ENCODE measurements around the gene FERMT2. TPM values are rescaled to one million over a fixed set of nuclear protein-coding genes. Genes with fewer than 3 reads are reported as not detected.

Gene FERMT2
- total RNA-seq, 1 experiment from 2014 or later: 33.3 TPM

DNA sequence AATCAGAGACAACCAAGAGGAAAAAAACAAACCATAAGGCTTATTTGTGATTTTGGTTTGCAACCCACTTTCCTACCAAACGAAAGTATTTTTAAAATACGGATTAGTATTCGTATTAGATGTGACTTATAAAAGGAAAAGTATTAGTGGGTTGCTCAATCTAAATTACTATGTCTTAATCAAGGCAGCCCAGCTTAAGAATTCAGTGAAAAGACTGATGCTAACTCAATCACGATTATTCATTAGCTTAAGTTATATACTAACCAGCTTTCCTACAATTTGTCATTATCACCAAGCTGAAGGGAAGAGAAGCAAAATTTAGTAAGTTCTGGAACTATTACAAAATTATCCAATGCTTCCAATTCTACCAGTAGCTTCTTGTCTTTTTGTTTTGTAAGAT lies 62.7 kb downstream of the FERMT2 start:
- ATAC-seq (no peak), DNase-seq (ENCODE audit: low read depth, low spot score) (no peak)
- ChIA-PET CTCF (interaction anchor here (0.6 kb wide), 1 partner anchor 61 kb away, joined by 13 read pairs; no protein-coding TSS in a partner anchor), POLR2A (no interaction called here)
- intact Hi-C loops (cut with micrococcal nuclease; ENCODE audit: unreplicated experiment) (no loop called here), in situ Hi-C loops (cut with HindIII; ENCODE audit: low pct_unique_long_range_greater_than_20kb, low sequenced_read_pairs) (no loop called here)
- Histone ChIP-seq H3K4me1 (ENCODE audit: control insufficient read depth, insufficient read depth, low read length) (no peaks in the 10 kb centered on the region), H3K4me3 (ENCODE audit: low read depth in 2 of 2, low read length in 2 of 2) (no peak overlapping the region), H3K27me3 (ENCODE audit: control insufficient read depth, insufficient read depth, low read length) (no peaks in the 10 kb centered on the region), H3K9me3 (ENCODE audit: control insufficient read depth, insufficient read depth, low read depth, low read length) (no peaks in the 10 kb centered on the region), H3K27ac (ENCODE audit: low read length) (no peak overlapping the region), H3K36me3 (ENCODE audit: control insufficient read depth, insufficient read depth, low read length) (no peaks in the 10 kb centered on the region; the same call in 1 of the 2 replicates)
- TF ChIP-seq TCF7L2 (IDR thresholded peaks at IDR 0.05; ENCODE audit: low read depth, low read length) (no peak), SIN3A (IDR thresholded peaks at IDR 0.05; ENCODE audit: borderline replicate concordance, insufficient read depth, low read depth, low read length) (no peak), POLR2AphosphoS5 (IDR thresholded peaks at IDR 0.05; ENCODE audit: low read depth, low read length) (no peak)
- TF ChIP-seq, protein P1, sequence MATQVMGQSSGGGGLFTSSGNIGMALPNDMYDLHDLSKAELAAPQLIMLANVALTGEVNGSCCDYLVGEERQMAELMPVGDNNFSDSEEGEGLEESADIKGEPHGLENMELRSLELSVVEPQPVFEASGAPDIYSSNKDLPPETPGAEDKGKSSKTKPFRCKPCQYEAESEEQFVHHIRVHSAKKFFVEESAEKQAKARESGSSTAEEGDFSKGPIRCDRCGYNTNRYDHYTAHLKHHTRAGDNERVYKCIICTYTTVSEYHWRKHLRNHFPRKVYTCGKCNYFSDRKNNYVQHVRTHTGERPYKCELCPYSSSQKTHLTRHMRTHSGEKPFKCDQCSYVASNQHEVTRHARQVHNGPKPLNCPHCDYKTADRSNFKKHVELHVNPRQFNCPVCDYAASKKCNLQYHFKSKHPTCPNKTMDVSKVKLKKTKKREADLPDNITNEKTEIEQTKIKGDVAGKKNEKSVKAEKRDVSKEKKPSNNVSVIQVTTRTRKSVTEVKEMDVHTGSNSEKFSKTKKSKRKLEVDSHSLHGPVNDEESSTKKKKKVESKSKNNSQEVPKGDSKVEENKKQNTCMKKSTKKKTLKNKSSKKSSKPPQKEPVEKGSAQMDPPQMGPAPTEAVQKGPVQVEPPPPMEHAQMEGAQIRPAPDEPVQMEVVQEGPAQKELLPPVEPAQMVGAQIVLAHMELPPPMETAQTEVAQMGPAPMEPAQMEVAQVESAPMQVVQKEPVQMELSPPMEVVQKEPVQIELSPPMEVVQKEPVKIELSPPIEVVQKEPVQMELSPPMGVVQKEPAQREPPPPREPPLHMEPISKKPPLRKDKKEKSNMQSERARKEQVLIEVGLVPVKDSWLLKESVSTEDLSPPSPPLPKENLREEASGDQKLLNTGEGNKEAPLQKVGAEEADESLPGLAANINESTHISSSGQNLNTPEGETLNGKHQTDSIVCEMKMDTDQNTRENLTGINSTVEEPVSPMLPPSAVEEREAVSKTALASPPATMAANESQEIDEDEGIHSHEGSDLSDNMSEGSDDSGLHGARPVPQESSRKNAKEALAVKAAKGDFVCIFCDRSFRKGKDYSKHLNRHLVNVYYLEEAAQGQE (IDR thresholded peaks at IDR 0.05; ENCODE audit: insufficient read depth in 1 of 2, low read depth in 2 of 2, low read length in 1 of 2): no peak
- TF ChIP-seq, protein P2, sequence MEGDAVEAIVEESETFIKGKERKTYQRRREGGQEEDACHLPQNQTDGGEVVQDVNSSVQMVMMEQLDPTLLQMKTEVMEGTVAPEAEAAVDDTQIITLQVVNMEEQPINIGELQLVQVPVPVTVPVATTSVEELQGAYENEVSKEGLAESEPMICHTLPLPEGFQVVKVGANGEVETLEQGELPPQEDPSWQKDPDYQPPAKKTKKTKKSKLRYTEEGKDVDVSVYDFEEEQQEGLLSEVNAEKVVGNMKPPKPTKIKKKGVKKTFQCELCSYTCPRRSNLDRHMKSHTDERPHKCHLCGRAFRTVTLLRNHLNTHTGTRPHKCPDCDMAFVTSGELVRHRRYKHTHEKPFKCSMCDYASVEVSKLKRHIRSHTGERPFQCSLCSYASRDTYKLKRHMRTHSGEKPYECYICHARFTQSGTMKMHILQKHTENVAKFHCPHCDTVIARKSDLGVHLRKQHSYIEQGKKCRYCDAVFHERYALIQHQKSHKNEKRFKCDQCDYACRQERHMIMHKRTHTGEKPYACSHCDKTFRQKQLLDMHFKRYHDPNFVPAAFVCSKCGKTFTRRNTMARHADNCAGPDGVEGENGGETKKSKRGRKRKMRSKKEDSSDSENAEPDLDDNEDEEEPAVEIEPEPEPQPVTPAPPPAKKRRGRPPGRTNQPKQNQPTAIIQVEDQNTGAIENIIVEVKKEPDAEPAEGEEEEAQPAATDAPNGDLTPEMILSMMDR (IDR thresholded peaks at IDR 0.05): no peak
- no TSS peak for BruUV-seq (replicated peaks)

DNA sequence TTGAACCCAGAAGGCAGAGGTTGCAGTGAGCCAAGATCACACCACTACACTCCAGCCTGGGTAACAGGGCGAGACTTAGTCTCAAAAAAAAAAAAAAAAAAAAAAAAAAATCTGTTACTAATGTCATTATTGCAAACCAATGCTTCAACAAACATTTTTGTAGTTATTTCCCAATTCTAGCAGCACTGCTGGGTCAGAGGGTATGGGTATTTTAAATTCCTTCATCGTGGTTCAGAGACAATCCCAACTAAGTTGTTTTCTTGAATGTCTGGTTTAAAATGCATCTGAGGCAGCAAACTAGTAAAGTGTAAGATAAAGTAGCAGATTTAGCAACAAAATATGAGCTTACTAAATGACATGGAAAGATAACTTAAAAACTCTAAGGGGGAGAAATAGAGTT lies 65.6 kb downstream of the FERMT2 start:
- H3K27ac ChIP-seq (ENCODE audit: low read length): no peak overlapping the region

More for the DNA sequence above, 65.6 kb downstream of the FERMT2 start:
- H3K4me3 ChIP-seq (ENCODE audit: low read depth in 2 of 2, low read length in 2 of 2): no peak overlapping the region
- no peaks in the 10 kb centered on the region for H3K4me1 ChIP-seq (ENCODE audit: control insufficient read depth, insufficient read depth, low read length)
- no peaks in the 10 kb centered on the region; the same call in 1 of the 2 replicates for H3K36me3 ChIP-seq (ENCODE audit: control insufficient read depth, insufficient read depth, low read length)
- in situ Hi-C loops (cut with HindIII; ENCODE audit: low pct_unique_long_range_greater_than_20kb, low sequenced_read_pairs) (no loop called here), intact Hi-C loops (cut with micrococcal nuclease; ENCODE audit: unreplicated experiment) (no loop called here)
- TF ChIP-seq, protein P2 (IDR thresholded peaks at IDR 0.05): no peak
- TF ChIP-seq POLR2AphosphoS5 (IDR thresholded peaks at IDR 0.05; ENCODE audit: low read depth, low read length) (no peak), TCF7L2 (IDR thresholded peaks at IDR 0.05; ENCODE audit: low read depth, low read length) (no peak), SIN3A (IDR thresholded peaks at IDR 0.05; ENCODE audit: borderline replicate concordance, insufficient read depth, low read depth, low read length) (no peak)
- TF ChIP-seq, protein P1 (IDR thresholded peaks at IDR 0.05; ENCODE audit: insufficient read depth in 1 of 2, low read depth in 2 of 2, low read length in 1 of 2): no peak
- no peaks in the 10 kb centered on the region for H3K9me3 ChIP-seq (ENCODE audit: control insufficient read depth, insufficient read depth, low read depth, low read length)
- ChIA-PET CTCF (interaction anchor here (0.8 kb wide), 1 partner anchor 43 kb away, joined by 6 read pairs; no protein-coding TSS in a partner anchor), POLR2A (no interaction called here)
- ATAC-seq (no peak), DNase-seq (ENCODE audit: low read depth, low spot score) (no peak)
- H3K27me3 ChIP-seq (ENCODE audit: control insufficient read depth, insufficient read depth, low read length): no peaks in the 10 kb centered on the region
- BruUV-seq (replicated peaks): no TSS peak
